Upper lobe of right lung (tissue), 1 donor: ENCODE measurements around the gene AP2B1. TPM values are rescaled to one million over a fixed set of nuclear protein-coding genes. Genes with fewer than 3 reads are reported as not detected.

Experiments used
- ATAC-seq: fragments of 200-7000 bp; cut with Tn5 transposase; one replicate; pipeline ENCODE4 v1.9.1; 2020; ENCODE audit warnings: mild to moderate bottlenecking, moderate library complexity
- DNase-seq: peaks from one replicate; pipeline ENCODE4 v3.0.0-alpha.2; 2020
- H3K27ac ChIP-seq: fragments of 200-600 bp; one replicate; pipeline ENCODE4 v1.8.0; 2022
- H3K27me3 ChIP-seq: fragments of 200-600 bp; one replicate; pipeline ENCODE4 v1.8.0; 2022; ENCODE audit warnings: mild to moderate bottlenecking
- H3K36me3 ChIP-seq: fragments of 200-600 bp; one replicate; pipeline ENCODE4 v1.8.0; 2022
- H3K4me1 ChIP-seq: fragments of 200-600 bp; one replicate; pipeline ENCODE4 v1.8.0; 2022
- H3K4me3 ChIP-seq: fragments of 200-600 bp; one replicate; pipeline ENCODE4 v1.8.0; 2022; ENCODE audit warnings: mild to moderate bottlenecking
- H3K9me3 ChIP-seq: fragments of 200-600 bp; one replicate; pipeline ENCODE4 v1.8.0; 2022
- CTCF ChIP-seq: fragments of 200-600 bp; IDR thresholded peaks from one replicate; pipeline ENCODE4 v1.8.0; 2022; ENCODE audit warnings: antibody characterized with exemption
- intact Hi-C: fragments of 100-400 bp; cut with DNase I; formaldehyde crosslinking; loops from one replicate; pipeline ENCODE4 v1.11.0; 2022
- total RNA-seq: library from RNA; stranded (reverse); fragmentation: NEBNext Ultra II Directional; extraction: Animal tissue kit (Norgen Biotek cat#: 25700); gene quantifications from one replicate; pipeline ENCODE4 v1.2.1, GENCODE V29; 2021
- donor health status: DM: no; HTN: yes; CAD: no; lungs with severe emphysema.

Gene AP2B1
- total RNA-seq, 1 donor from 2014 or later: 153 TPM

- H3K27ac ChIP-seq: peak overlapping the region; percentile 97
- H3K4me1 ChIP-seq: peaks cover 26% of the 10 kb centered on the region
- TF ChIP-seq CTCF: no peak
- ATAC-seq (peak; percentile 53), DNase-seq (no peak)
- no peaks in the 10 kb centered on the region for H3K9me3 ChIP-seq
- no peaks in the 10 kb centered on the region for H3K27me3 ChIP-seq
- peak overlapping the region; percentile 95 for H3K4me3 ChIP-seq
- intact Hi-C loops: no loop called here
- no peaks in the 10 kb centered on the region for H3K36me3 ChIP-seq
Measured at GRCh38 chr17:35588196-35588920, 1.2 kb downstream of the AP2B1 start.

- intact Hi-C loops: no loop called here
- H3K4me1 ChIP-seq: no peaks in the 10 kb centered on the region
- no peaks in the 10 kb centered on the region for H3K27me3 ChIP-seq
- no peaks in the 10 kb centered on the region for H3K9me3 ChIP-seq
- no peak overlapping the region for H3K4me3 ChIP-seq
- H3K27ac ChIP-seq: no peak overlapping the region
- TF ChIP-seq CTCF: no peak
- H3K36me3 ChIP-seq: peaks cover 69% of the 10 kb centered on the region
- ATAC-seq (peak; percentile 62), DNase-seq (no peak)
Measured at GRCh38 chr17:35596072-35596471, 8.9 kb downstream of the AP2B1 start.

GRCh38 chr17:35596530-35597233, 9.6 kb downstream of the AP2B1 start:
- no peaks in the 10 kb centered on the region for H3K9me3 ChIP-seq
- H3K27me3 ChIP-seq: no peaks in the 10 kb centered on the region
- no peak overlapping the region for H3K27ac ChIP-seq
- intact Hi-C loops: no loop called here
- no peak for TF ChIP-seq CTCF
- no peak overlapping the region for H3K4me3 ChIP-seq
- peaks cover 75% of the 10 kb centered on the region for H3K36me3 ChIP-seq
- ATAC-seq: peak; percentile 46
- DNase-seq: no peak
- no peaks in the 10 kb centered on the region for H3K4me1 ChIP-seq

GRCh38 chr17:35597604-35598003, 10.5 kb downstream of the AP2B1 start:
- DNase-seq (no peak), ATAC-seq (no peak)
- Histone ChIP-seq H3K4me3 (no peak overlapping the region), H3K9me3 (no peaks in the 10 kb centered on the region), H3K4me1 (no peaks in the 10 kb centered on the region), H3K27me3 (no peaks in the 10 kb centered on the region), H3K36me3 (peaks cover 84% of the 10 kb centered on the region), H3K27ac (no peak overlapping the region)
- intact Hi-C loops: no loop called here
- TF ChIP-seq CTCF: no peak

- no peak overlapping the region for H3K27ac ChIP-seq
- H3K27me3 ChIP-seq: no peaks in the 10 kb centered on the region
Measured at GRCh38 chr17:35603674-35604073, 16.6 kb downstream of the AP2B1 start.

More at GRCh38 chr17:35603674-35604073, 16.6 kb downstream of the AP2B1 start:
- ATAC-seq (no peak), DNase-seq (no peak)
- Histone ChIP-seq H3K9me3 (no peaks in the 10 kb centered on the region), H3K4me3 (no peak overlapping the region), H3K4me1 (no peaks in the 10 kb centered on the region), H3K36me3 (peaks cover 97% of the 10 kb centered on the region)
- no peak for TF ChIP-seq CTCF
- intact Hi-C loops: no loop called here
